Uterus (tissue), 2 donors: Measurements from ENCODE around the gene ACKR2.
A peak's percentile ranks its signal among the peaks of the same experiment; 100 is the strongest.

ENCODE experiments used
- POLR2A ChIP-seq, 2 donors: fragments of 450-650 bp; IDR thresholded peaks; one replicate each; pipeline ENCODE4 v1.6.1; 2016; ENCODE audit warnings: antibody characterized with exemption in 2 of 2, mild to moderate bottlenecking in 1 of 2, moderate library complexity in 1 of 2
- TF ChIP-seq, protein P1 (sequence below), 4 experiments: fragments of 200-600 bp in 2 of 4; fragments of 450-650 bp in 2 of 4; sonication (generic) in 2 of 4; IDR thresholded peaks; one replicate each; pipeline ENCODE4 v1.5.1; 2016 to 2019; ENCODE audit warnings: antibody characterized with exemption in 4 of 4, mild to moderate bottlenecking in 2 of 4, moderate library complexity in 1 of 4

DNA sequence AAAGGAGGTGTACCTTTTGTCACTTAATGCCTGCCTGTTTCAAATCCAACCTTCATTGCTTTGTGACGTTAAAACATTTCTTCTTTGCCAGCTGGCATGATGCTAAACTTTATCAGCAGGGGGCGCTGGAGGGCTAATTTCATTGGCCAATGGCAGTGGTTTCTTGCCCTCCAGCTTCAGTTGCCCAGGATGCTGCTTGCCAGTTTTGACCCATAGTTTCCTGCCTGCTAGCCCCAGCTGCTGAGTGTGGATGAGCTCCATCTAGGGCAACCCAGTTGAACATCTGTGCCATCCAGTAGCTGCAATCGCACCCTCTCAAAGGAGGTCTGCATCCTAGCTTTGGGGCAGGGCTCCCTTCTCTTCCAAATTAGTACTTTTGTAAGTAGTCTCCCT, 22.1 kb downstream of the ACKR2 start:
- TF ChIP-seq, protein P1, sequence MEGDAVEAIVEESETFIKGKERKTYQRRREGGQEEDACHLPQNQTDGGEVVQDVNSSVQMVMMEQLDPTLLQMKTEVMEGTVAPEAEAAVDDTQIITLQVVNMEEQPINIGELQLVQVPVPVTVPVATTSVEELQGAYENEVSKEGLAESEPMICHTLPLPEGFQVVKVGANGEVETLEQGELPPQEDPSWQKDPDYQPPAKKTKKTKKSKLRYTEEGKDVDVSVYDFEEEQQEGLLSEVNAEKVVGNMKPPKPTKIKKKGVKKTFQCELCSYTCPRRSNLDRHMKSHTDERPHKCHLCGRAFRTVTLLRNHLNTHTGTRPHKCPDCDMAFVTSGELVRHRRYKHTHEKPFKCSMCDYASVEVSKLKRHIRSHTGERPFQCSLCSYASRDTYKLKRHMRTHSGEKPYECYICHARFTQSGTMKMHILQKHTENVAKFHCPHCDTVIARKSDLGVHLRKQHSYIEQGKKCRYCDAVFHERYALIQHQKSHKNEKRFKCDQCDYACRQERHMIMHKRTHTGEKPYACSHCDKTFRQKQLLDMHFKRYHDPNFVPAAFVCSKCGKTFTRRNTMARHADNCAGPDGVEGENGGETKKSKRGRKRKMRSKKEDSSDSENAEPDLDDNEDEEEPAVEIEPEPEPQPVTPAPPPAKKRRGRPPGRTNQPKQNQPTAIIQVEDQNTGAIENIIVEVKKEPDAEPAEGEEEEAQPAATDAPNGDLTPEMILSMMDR (IDR thresholded peaks at IDR 0.05), result peak; percentile 37 to 61 (median 50)
- no peak for TF ChIP-seq POLR2A (IDR thresholded peaks at IDR 0.05)
